IMR-90 (cell line): ENCODE measurements around the gene AUTS2. TPM values are rescaled to one million over a fixed set of nuclear protein-coding genes. Genes with fewer than 3 reads are reported as not detected.

Source experiments
- ATAC-seq: fragments of 200-7000 bp; cut with Tn5 transposase; 2 replicates; pipeline ENCODE4 v1.9.1; 2020; ENCODE audit warnings: low read depth, mild to moderate bottlenecking, moderate library complexity
- BruUV-seq: library from RNA; stranded (reverse); fragments of 400-500 nt; replicated peaks from 2 replicates; lab custom pipeline; 2021; lab: Mats Ljungman, UMichigan
- CTCF ChIA-PET: fragments of 300-600 bp; formaldehyde crosslinking; extraction: SDS; loops from one replicate; lab custom pipeline; 2021; ENCODE audit warnings: antibody characterized with exemption; lab: Yijun Ruan, JAX
- POLR2A ChIA-PET: fragments of 300-600 bp; sonication (Branson Sonifier 250); formaldehyde crosslinking; loops from one replicate; lab custom pipeline; 2022; ENCODE audit warnings: antibody characterized with exemption; ENCODE audit not compliant: unreplicated experiment; lab: Charles Lee
- DNase-seq: peaks from one replicate; pipeline ENCODE4 v3.0.0; 2013
- H2AFZ ChIP-seq: replicated peaks from 2 replicates; pipeline ENCODE3; 2013; ENCODE audit warnings: low read length, mild to moderate bottlenecking; ENCODE audit not compliant: poor library complexity
- H2AK5ac ChIP-seq: 2 replicates; pipeline ENCODE4 v1.6.1; 2013; ENCODE audit warnings: low read depth, low read length, inconsistent platforms
- H2AK9ac ChIP-seq: replicated peaks from 2 replicates; pipeline ENCODE3; 2013; ENCODE audit warnings: mild to moderate bottlenecking, low read depth, low read length, moderate library complexity; ENCODE audit not compliant: poor library complexity
- H2BK120ac ChIP-seq: 2 replicates; pipeline ENCODE4 v1.6.1; 2013; ENCODE audit warnings: low read depth, low read length, inconsistent platforms
- H2BK15ac ChIP-seq: 3 replicates; pipeline ENCODE4 v1.6.1; 2013; ENCODE audit warnings: low read depth, low read length, inconsistent platforms
- H2BK20ac ChIP-seq: 2 replicates; pipeline ENCODE4 v1.6.1; 2013; ENCODE audit warnings: low read depth, mild to moderate bottlenecking, inconsistent platforms, low read length, moderate library complexity
- H2BK5ac ChIP-seq: 2 replicates; pipeline ENCODE4 v1.6.1; 2013; ENCODE audit warnings: mild to moderate bottlenecking, low read depth, low read length, inconsistent platforms; ENCODE audit not compliant: poor library complexity, severe bottlenecking
- H3K14ac ChIP-seq: replicated peaks from 2 replicates; pipeline ENCODE4 v1.6.1; 2013; ENCODE audit warnings: low read depth, low read length, inconsistent platforms
- H3K18ac ChIP-seq: 2 replicates; pipeline ENCODE4 v1.6.1; 2013; ENCODE audit warnings: low read depth, low read length, control low read depth
- H3K23ac ChIP-seq: 2 replicates; pipeline ENCODE4 v1.6.1; 2013; ENCODE audit warnings: low read depth, low read length, inconsistent platforms
- H3K27ac ChIP-seq: 2 replicates; pipeline ENCODE4 v1.5.1; 2013; ENCODE audit warnings: mild to moderate bottlenecking, control low read depth, low read length; ENCODE audit not compliant: insufficient read depth
- H3K27me3 ChIP-seq: 2 replicates; pipeline ENCODE4 v1.6.1; 2013; ENCODE audit warnings: low read length; ENCODE audit not compliant: control insufficient read depth, insufficient read depth
- H3K36me3 ChIP-seq: 2 replicates; pipeline ENCODE4 v1.6.1; 2013; ENCODE audit warnings: low read length, mixed read lengths; ENCODE audit not compliant: control insufficient read depth, insufficient read depth
- H3K4ac ChIP-seq: 2 replicates; pipeline ENCODE4 v1.6.1; 2013; ENCODE audit warnings: low read depth, low read length, inconsistent platforms
- H3K4me1 ChIP-seq: 2 replicates; pipeline ENCODE4 v1.6.1; 2013; ENCODE audit warnings: low read length, mixed read lengths; ENCODE audit not compliant: control insufficient read depth, insufficient read depth
- H3K4me2 ChIP-seq: 2 replicates; pipeline ENCODE4 v1.6.1; 2013; ENCODE audit warnings: low read depth, mild to moderate bottlenecking, control low read depth, low read length, moderate library complexity
- H3K4me3 ChIP-seq: 2 replicates; pipeline ENCODE4 v1.5.1; 2013; ENCODE audit warnings: low read depth, mild to moderate bottlenecking, control low read depth, low read length, moderate library complexity; ENCODE audit not compliant: insufficient read depth
- H3K56ac ChIP-seq: 2 replicates; pipeline ENCODE4 v1.6.1; 2013; ENCODE audit warnings: low read length, inconsistent platforms; ENCODE audit not compliant: insufficient read depth; ENCODE audit errors: extremely low read depth
- H3K79me1 ChIP-seq, 2 experiments: 2 replicates each; pipeline ENCODE4 v1.6.1; 2013; ENCODE audit warnings: low read length in 2 of 2, inconsistent platforms in 1 of 2, low read depth in 1 of 2
- H3K9ac ChIP-seq: 2 replicates; pipeline ENCODE4 v1.6.1; 2013; ENCODE audit warnings: low read depth, low read length, control low read depth
- H3K9me1 ChIP-seq: 2 replicates; pipeline ENCODE4 v1.6.1; 2013; ENCODE audit warnings: low read length, inconsistent platforms; ENCODE audit not compliant: insufficient read depth
- H3K9me3 ChIP-seq: 2 replicates; pipeline ENCODE4 v1.6.1; 2013; ENCODE audit warnings: low read length; ENCODE audit not compliant: control insufficient read depth, insufficient read depth
- H4K20me1 ChIP-seq: 2 replicates; pipeline ENCODE4 v1.6.1; 2013; ENCODE audit warnings: low read length, inconsistent platforms; ENCODE audit not compliant: insufficient read depth
- H4K5ac ChIP-seq: 2 replicates; pipeline ENCODE4 v1.6.1; 2013; ENCODE audit warnings: mild to moderate bottlenecking, low read depth, low read length, control low read depth
- H4K8ac ChIP-seq, 2 experiments: 2 replicates each; pipeline ENCODE4 v1.6.1; 2013; ENCODE audit warnings: low read depth in 2 of 2, low read length in 2 of 2, control low read depth in 1 of 2, inconsistent platforms in 1 of 2
- H4K91ac ChIP-seq: 2 replicates; pipeline ENCODE4 v1.6.1; 2013; ENCODE audit warnings: low read depth, low read length, inconsistent platforms; ENCODE audit not compliant: insufficient read depth
- BHLHE40 ChIP-seq: fragments of 150-350 bp; IDR thresholded peaks from 2 replicates; pipeline ENCODE4 v1.6.1; 2016; ENCODE audit warnings: mild to moderate bottlenecking, low read depth, low read length
- CEBPB ChIP-seq: IDR thresholded peaks from 2 replicates; pipeline ENCODE4 v1.6.1; 2012; ENCODE audit warnings: low read depth, low read length, improper control_type of control experiment
- CHD1 ChIP-seq: IDR thresholded peaks from 2 replicates; pipeline ENCODE4 v1.6.1; 2012; ENCODE audit warnings: low read depth, low read length, improper control_type of control experiment
- CTCF ChIP-seq: conservative IDR thresholded peaks from 2 replicates; pipeline ENCODE4 v1.5.1; 2012; ENCODE audit warnings: mild to moderate bottlenecking, low read depth, low read length, improper control_type of control experiment
- ELK1 ChIP-seq: fragments of 150-350 bp; IDR thresholded peaks from 2 replicates; pipeline ENCODE4 v1.6.1; 2016; ENCODE audit warnings: low read depth, mild to moderate bottlenecking, low read length, moderate library complexity, borderline replicate concordance
- FOS ChIP-seq: fragments of 150-350 bp; IDR thresholded peaks from 2 replicates; pipeline ENCODE4 v1.6.1; 2016; ENCODE audit warnings: low read depth, low read length
- MAFK ChIP-seq: IDR thresholded peaks from 2 replicates; pipeline ENCODE4 v1.6.1; 2012; ENCODE audit warnings: low read depth, low read length, improper control_type of control experiment
- MAZ ChIP-seq: IDR thresholded peaks from 2 replicates; pipeline ENCODE4 v1.6.1; 2012; ENCODE audit warnings: low read depth, mild to moderate bottlenecking, low read length, improper control_type of control experiment, moderate library complexity, borderline replicate concordance
- MXI1 ChIP-seq: IDR thresholded peaks from 2 replicates; pipeline ENCODE4 v1.6.1; 2012; ENCODE audit warnings: low read depth, mild to moderate bottlenecking, low read length, moderate library complexity, borderline replicate concordance
- NFE2L2 ChIP-seq: fragments of 150-350 bp; IDR thresholded peaks from 2 replicates; pipeline ENCODE4 v1.6.1; 2016; ENCODE audit warnings: low read depth, mild to moderate bottlenecking, low read length
- POLR2A ChIP-seq: IDR thresholded peaks from 2 replicates; pipeline ENCODE4 v1.6.1; 2012; ENCODE audit warnings: mild to moderate bottlenecking, low read depth, low read length
- RAD21 ChIP-seq: IDR thresholded peaks from 2 replicates; pipeline ENCODE4 v1.6.1; 2012; ENCODE audit warnings: low read length, improper control_type of control experiment
- RCOR1 ChIP-seq: IDR thresholded peaks from 2 replicates; pipeline ENCODE4 v1.6.1; 2012; ENCODE audit warnings: mild to moderate bottlenecking, low read length, improper control_type of control experiment; ENCODE audit not compliant: insufficient replicate concordance
- RFX5 ChIP-seq: IDR thresholded peaks from 2 replicates; pipeline ENCODE4 v1.8.0; 2012; ENCODE audit warnings: low read depth, mild to moderate bottlenecking, low read length, moderate library complexity
- SMC3 ChIP-seq: fragments of 150-350 bp; IDR thresholded peaks from 2 replicates; pipeline ENCODE4 v1.6.1; 2016; ENCODE audit warnings: low read depth, mild to moderate bottlenecking, antibody characterized with exemption, low read length, moderate library complexity
- USF2 ChIP-seq: fragments of 150-350 bp; IDR thresholded peaks from 2 replicates; pipeline ENCODE4 v1.6.1; 2017; ENCODE audit warnings: mild to moderate bottlenecking, antibody characterized with exemption, low read length, low read depth
- WGBS, 2 experiments: methylation state at CpG; one replicate each; pipeline versions ENCODE4 v1.1.5 to v1.1.7; 2013; ENCODE audit warnings: missing lambda C conversion rate in 2 of 2; ENCODE audit not compliant: insufficient read length in 1 of 2; ENCODE audit errors: extremely low coverage in 2 of 2; 5-methylcytosine and 5-hydroxymethylcytosine counted together
- dilution Hi-C: fragments of 300-500 bp; cut with HindIII; formaldehyde crosslinking; loops from one replicate; pipeline ENCODE4 v1.14.3; 2018; ENCODE audit warnings: low sequenced_read_pairs; ENCODE audit not compliant: unreplicated experiment
- in situ Hi-C: fragments of 300-500 bp; cut with MboI; formaldehyde crosslinking; loops from 3 replicates; pipeline ENCODE4 v1.14.3; 2019; ENCODE audit warnings: low sequenced_read_pairs, inconsistent platforms, mixed read lengths
- intact Hi-C: fragments of 100-400 bp; cut with micrococcal nuclease; formaldehyde crosslinking; loops from 2 replicates; pipeline ENCODE4 v1.10.0; 2022
- polyA plus RNA-seq, 3 experiments: library from polyadenylated mRNA; depleted of rRNA; stranded (reverse); fragments of >200 nt; gene quantifications; 2 replicates each; pipeline ENCODE4 v1.2.3, GENCODE V29; 2012; ENCODE audit warnings: low replicate concordance in 1 of 3
- total RNA-seq: library from RNA; depleted of rRNA; stranded (reverse); fragments of >200 nt; gene quantifications from 2 replicates; pipeline ENCODE4 v1.2.3, GENCODE V29; 2012

The AUTS2 gene
- total and polyA plus RNA-seq, 2 of the 4 experiments (the other 2 are of a cell fraction) = 0.90 to 3.0 TPM

- no peak overlapping the region for H3K14ac ChIP-seq
- H2BK15ac ChIP-seq = no peak overlapping the region
- no peak overlapping the region for H2BK20ac ChIP-seq
- ATAC-seq (no peak), DNase-seq (no peak)
- no CpG with 5 or more reads among the region's 4 CpGs for WGBS, 2 experiments
- H3K23ac ChIP-seq = no peak overlapping the region
- no peak overlapping the region for H3K56ac ChIP-seq
- H3K9ac ChIP-seq = no peak overlapping the region
- H3K4me2 ChIP-seq = no peak overlapping the region
- H3K9me3 ChIP-seq = no peaks in the 10 kb centered on the region
- H3K27ac ChIP-seq = no peak overlapping the region
- BruUV-seq = no TSS peak
- no peak overlapping the region for H3K4ac ChIP-seq
- no peak overlapping the region for H3K18ac ChIP-seq
- no peak overlapping the region for H2AK9ac ChIP-seq
- H2AFZ ChIP-seq = no peak overlapping the region
- in situ Hi-C loops = no loop called here
- no peak overlapping the region for H3K4me3 ChIP-seq
- H3K4me1 ChIP-seq = no peaks in the 10 kb centered on the region
- H4K91ac ChIP-seq = no peak overlapping the region
- TF ChIP-seq NFE2L2 (no peak), CEBPB (no peak), ELK1 (no peak), FOS (no peak), RCOR1 (no peak), RFX5 (no peak), CHD1 (no peak), POLR2A (no peak), SMC3 (no peak), RAD21 (no peak), BHLHE40 (no peak), USF2 (no peak), MAFK (no peak), MAZ (no peak), CTCF (no peak), MXI1 (no peak)
- H3K27me3 ChIP-seq = no peaks in the 10 kb centered on the region
- no peak overlapping the region for H4K5ac ChIP-seq
- dilution Hi-C loops = no loop called here
- no peak overlapping the region for H2AK5ac ChIP-seq
- intact Hi-C loops = no loop called here
- no peak overlapping the region for H2BK120ac ChIP-seq
- no peaks in the 10 kb centered on the region for H4K20me1 ChIP-seq
- H4K8ac ChIP-seq = no peak overlapping the region
- ChIA-PET CTCF (no interaction called here), POLR2A (no interaction called here)
- H3K36me3 ChIP-seq = no peaks in the 10 kb centered on the region
- no peaks in the 10 kb centered on the region for H3K9me1 ChIP-seq
- no peaks in the 10 kb centered on the region for H3K79me1 ChIP-seq
- no peak overlapping the region for H2BK5ac ChIP-seq
Measured at GRCh38 chr7:69738396-69738951, 140.2 kb downstream of the AUTS2 start.
